SKM-1 treated with dmso at 0.1 percent for 144 hours (cell line): ENCODE results near the gene OR7A5.
A peak's percentile ranks its signal among the peaks of the same experiment; 100 is the strongest.
"Not testable (repeated sequence)": the region's sequence is repeated elsewhere in the genome, so short reads cannot be mapped to it uniquely, and the experiment has no call there.

Experiments used
- DNase-seq: peaks from one replicate; lab custom pipeline; 2025; ENCODE audit not compliant: unreplicated experiment; lab: John Stamatoyannopoulos, UW

OR7A5 gene

GRCh38 chr19:14835011-14835410, at the start of gene OR7A5, which contains the start of gene OR7C1:
Gene OR7A5 (minus strand): TSS chr19:14835185. CDS start chr19:14828241, 6,944 bp downstream.
Gene OR7C1 (minus strand): TSS chr19:14835185. CDS start chr19:14800136, 35,049 bp downstream.
- DNase-seq = no peak

GRCh38 chr19:14871619-14872230, 36.7 kb upstream of the OR7A5 start:
- peak; percentile 14 for DNase-seq

- no peak for DNase-seq
Observed at GRCh38 chr19:14868497-14868896, 33.5 kb upstream of the OR7A5 start.

- no peak for DNase-seq
Observed at GRCh38 chr19:14848822-14849221, 13.8 kb upstream of the OR7A5 start, which contains the start of gene OR7A10. Gene OR7A10 (minus strand): TSS chr19:14848922. CDS start chr19:14841877, 7,045 bp downstream.

GRCh38 chr19:14843578-14843977, 8.6 kb upstream of the OR7A5 start:
- DNase-seq = no peak

GRCh38 chr19:14843169-14843568, 8.2 kb upstream of the OR7A5 start:
- DNase-seq = no peak

- DNase-seq = no peak
Observed at GRCh38 chr19:14840206-14840605, 5.2 kb upstream of the OR7A5 start.

GRCh38 chr19:14837391-14837790, 2.4 kb upstream of the OR7A5 start:
- no peak for DNase-seq

- DNase-seq = no peak
Observed at GRCh38 chr19:14830702-14831101, 4.3 kb downstream of the OR7A5 start.

GRCh38 chr19:14826006-14826405, 9.0 kb downstream of the OR7A5 start:
- no peak for DNase-seq

GRCh38 chr19:14821937-14822336, 13.0 kb downstream of the OR7A5 start:
- peak; percentile 28 for DNase-seq

- no peak for DNase-seq
Observed at GRCh38 chr19:14818588-14818987, 16.4 kb downstream of the OR7A5 start.

- DNase-seq = no peak
Observed at GRCh38 chr19:14817052-14817451, 17.9 kb downstream of the OR7A5 start.

GRCh38 chr19:14814982-14815652, 19.9 kb downstream of the OR7A5 start:
- no peak for DNase-seq

GRCh38 chr19:14809272-14810057, 25.5 kb downstream of the OR7A5 start:
- DNase-seq = no peak

GRCh38 chr19:14804765-14805164, 30.2 kb downstream of the OR7A5 start:
- DNase-seq = no peak

GRCh38 chr19:14798760-14799159, 36.2 kb downstream of the OR7A5 start:
- DNase-seq = no peak

- DNase-seq = no peak
Observed at GRCh38 chr19:14796021-14796420, 39.0 kb downstream of the OR7A5 start.

- DNase-seq = no peak
Observed at GRCh38 chr19:14795078-14795721, 39.8 kb downstream of the OR7A5 start.

- not testable (repeated sequence) for DNase-seq
Observed at GRCh38 chr19:14792250-14792649, 42.7 kb downstream of the OR7A5 start.

- no peak for DNase-seq
Observed at GRCh38 chr19:14786421-14786851, 48.5 kb downstream of the OR7A5 start.
